IMR-90 (cell line): ENCODE measurements around the gene CNGB1. TPM values are rescaled to one million over a fixed set of nuclear protein-coding genes. Genes with fewer than 3 reads are reported as not detected.
"Not testable (repeated sequence)": the region's sequence is repeated elsewhere in the genome, so short reads cannot be mapped to it uniquely, and the experiment has no call there.

Experiments
- ATAC-seq: fragments of 200-7000 bp; cut with Tn5 transposase; 2 replicates; pipeline ENCODE4 v1.9.1; 2020; ENCODE audit warnings: low read depth, mild to moderate bottlenecking, moderate library complexity
- BruUV-seq: library from RNA; stranded (reverse); fragments of 400-500 nt; replicated peaks from 2 replicates; lab custom pipeline; 2021; lab: Mats Ljungman, UMichigan
- CTCF ChIA-PET: fragments of 300-600 bp; formaldehyde crosslinking; extraction: SDS; loops from one replicate; lab custom pipeline; 2021; ENCODE audit warnings: antibody characterized with exemption; lab: Yijun Ruan, JAX
- POLR2A ChIA-PET: fragments of 300-600 bp; sonication (Branson Sonifier 250); formaldehyde crosslinking; loops from one replicate; lab custom pipeline; 2022; ENCODE audit warnings: antibody characterized with exemption; ENCODE audit not compliant: unreplicated experiment; lab: Charles Lee
- DNase-seq: peaks from one replicate; pipeline ENCODE4 v3.0.0; 2013
- H2AFZ ChIP-seq: replicated peaks from 2 replicates; pipeline ENCODE3; 2013; ENCODE audit warnings: low read length, mild to moderate bottlenecking; ENCODE audit not compliant: poor library complexity
- H2AK5ac ChIP-seq: 2 replicates; pipeline ENCODE4 v1.6.1; 2013; ENCODE audit warnings: low read depth, low read length, inconsistent platforms
- H2AK9ac ChIP-seq: replicated peaks from 2 replicates; pipeline ENCODE3; 2013; ENCODE audit warnings: mild to moderate bottlenecking, low read depth, low read length, moderate library complexity; ENCODE audit not compliant: poor library complexity
- H2BK120ac ChIP-seq: 2 replicates; pipeline ENCODE4 v1.6.1; 2013; ENCODE audit warnings: low read depth, low read length, inconsistent platforms
- H2BK15ac ChIP-seq: 3 replicates; pipeline ENCODE4 v1.6.1; 2013; ENCODE audit warnings: low read depth, low read length, inconsistent platforms
- H2BK20ac ChIP-seq: 2 replicates; pipeline ENCODE4 v1.6.1; 2013; ENCODE audit warnings: low read depth, mild to moderate bottlenecking, inconsistent platforms, low read length, moderate library complexity
- H2BK5ac ChIP-seq: 2 replicates; pipeline ENCODE4 v1.6.1; 2013; ENCODE audit warnings: mild to moderate bottlenecking, low read depth, low read length, inconsistent platforms; ENCODE audit not compliant: poor library complexity, severe bottlenecking
- H3K14ac ChIP-seq: replicated peaks from 2 replicates; pipeline ENCODE4 v1.6.1; 2013; ENCODE audit warnings: low read depth, low read length, inconsistent platforms
- H3K18ac ChIP-seq: 2 replicates; pipeline ENCODE4 v1.6.1; 2013; ENCODE audit warnings: low read depth, low read length, control low read depth
- H3K23ac ChIP-seq: 2 replicates; pipeline ENCODE4 v1.6.1; 2013; ENCODE audit warnings: low read depth, low read length, inconsistent platforms
- H3K27ac ChIP-seq: 2 replicates; pipeline ENCODE4 v1.5.1; 2013; ENCODE audit warnings: mild to moderate bottlenecking, control low read depth, low read length; ENCODE audit not compliant: insufficient read depth
- H3K27me3 ChIP-seq: 2 replicates; pipeline ENCODE4 v1.6.1; 2013; ENCODE audit warnings: low read length; ENCODE audit not compliant: control insufficient read depth, insufficient read depth
- H3K36me3 ChIP-seq: 2 replicates; pipeline ENCODE4 v1.6.1; 2013; ENCODE audit warnings: low read length, mixed read lengths; ENCODE audit not compliant: control insufficient read depth, insufficient read depth
- H3K4ac ChIP-seq: 2 replicates; pipeline ENCODE4 v1.6.1; 2013; ENCODE audit warnings: low read depth, low read length, inconsistent platforms
- H3K4me1 ChIP-seq: 2 replicates; pipeline ENCODE4 v1.6.1; 2013; ENCODE audit warnings: low read length, mixed read lengths; ENCODE audit not compliant: control insufficient read depth, insufficient read depth
- H3K4me2 ChIP-seq: 2 replicates; pipeline ENCODE4 v1.6.1; 2013; ENCODE audit warnings: low read depth, mild to moderate bottlenecking, control low read depth, low read length, moderate library complexity
- H3K4me3 ChIP-seq: 2 replicates; pipeline ENCODE4 v1.5.1; 2013; ENCODE audit warnings: low read depth, mild to moderate bottlenecking, control low read depth, low read length, moderate library complexity; ENCODE audit not compliant: insufficient read depth
- H3K56ac ChIP-seq: 2 replicates; pipeline ENCODE4 v1.6.1; 2013; ENCODE audit warnings: low read length, inconsistent platforms; ENCODE audit not compliant: insufficient read depth; ENCODE audit errors: extremely low read depth
- H3K79me1 ChIP-seq, 2 experiments: 2 replicates each; pipeline ENCODE4 v1.6.1; 2013; ENCODE audit warnings: low read length in 2 of 2, inconsistent platforms in 1 of 2, low read depth in 1 of 2
- H3K9ac ChIP-seq: 2 replicates; pipeline ENCODE4 v1.6.1; 2013; ENCODE audit warnings: low read depth, low read length, control low read depth
- H3K9me1 ChIP-seq: 2 replicates; pipeline ENCODE4 v1.6.1; 2013; ENCODE audit warnings: low read length, inconsistent platforms; ENCODE audit not compliant: insufficient read depth
- H3K9me3 ChIP-seq: 2 replicates; pipeline ENCODE4 v1.6.1; 2013; ENCODE audit warnings: low read length; ENCODE audit not compliant: control insufficient read depth, insufficient read depth
- H4K20me1 ChIP-seq: 2 replicates; pipeline ENCODE4 v1.6.1; 2013; ENCODE audit warnings: low read length, inconsistent platforms; ENCODE audit not compliant: insufficient read depth
- H4K5ac ChIP-seq: 2 replicates; pipeline ENCODE4 v1.6.1; 2013; ENCODE audit warnings: mild to moderate bottlenecking, low read depth, low read length, control low read depth
- H4K8ac ChIP-seq, 2 experiments: 2 replicates each; pipeline ENCODE4 v1.6.1; 2013; ENCODE audit warnings: low read depth in 2 of 2, low read length in 2 of 2, control low read depth in 1 of 2, inconsistent platforms in 1 of 2
- H4K91ac ChIP-seq: 2 replicates; pipeline ENCODE4 v1.6.1; 2013; ENCODE audit warnings: low read depth, low read length, inconsistent platforms; ENCODE audit not compliant: insufficient read depth
- WGBS, 2 experiments: methylation state at CpG; one replicate each; pipeline versions ENCODE4 v1.1.5 to v1.1.7; 2013; ENCODE audit warnings: missing lambda C conversion rate in 2 of 2; ENCODE audit not compliant: insufficient read length in 1 of 2; ENCODE audit errors: extremely low coverage in 2 of 2; 5-methylcytosine and 5-hydroxymethylcytosine counted together
- dilution Hi-C: fragments of 300-500 bp; cut with HindIII; formaldehyde crosslinking; loops from one replicate; pipeline ENCODE4 v1.14.3; 2018; ENCODE audit warnings: low sequenced_read_pairs; ENCODE audit not compliant: unreplicated experiment
- in situ Hi-C: fragments of 300-500 bp; cut with MboI; formaldehyde crosslinking; loops from 3 replicates; pipeline ENCODE4 v1.14.3; 2019; ENCODE audit warnings: low sequenced_read_pairs, inconsistent platforms, mixed read lengths
- intact Hi-C: fragments of 100-400 bp; cut with micrococcal nuclease; formaldehyde crosslinking; loops from 2 replicates; pipeline ENCODE4 v1.10.0; 2022
- polyA plus RNA-seq, 3 experiments: library from polyadenylated mRNA; depleted of rRNA; stranded (reverse); fragments of >200 nt; gene quantifications; 2 replicates each; pipeline ENCODE4 v1.2.3, GENCODE V29; 2012; ENCODE audit warnings: low replicate concordance in 1 of 3
- total RNA-seq: library from RNA; depleted of rRNA; stranded (reverse); fragments of >200 nt; gene quantifications from 2 replicates; pipeline ENCODE4 v1.2.3, GENCODE V29; 2012

CNGB1 gene
- total and polyA plus RNA-seq, 2 of the 4 experiments (the other 2 are of a cell fraction), result not detected

DNA sequence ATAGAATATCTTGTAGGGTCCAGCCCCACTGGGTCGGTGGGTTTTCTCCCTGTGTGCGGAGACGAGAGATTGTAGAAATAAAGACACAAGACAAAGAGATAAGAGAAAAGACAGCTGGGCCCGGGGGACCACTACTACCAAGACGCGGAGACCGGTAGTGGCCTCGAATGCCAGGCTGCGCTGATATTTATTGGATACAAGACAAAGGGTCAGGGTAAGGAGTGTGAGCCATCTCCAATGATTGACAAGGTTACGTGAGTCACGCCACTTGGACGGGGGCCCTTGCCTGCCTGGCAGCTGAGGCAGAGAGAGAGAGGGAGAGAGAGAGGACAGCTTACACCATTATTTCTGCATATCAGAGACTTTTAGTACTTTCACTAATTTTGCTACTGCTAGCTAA, 33.8 kb upstream of the CNGB1 start:
- DNase-seq, result not testable (repeated sequence)

More for the DNA sequence above, 33.8 kb upstream of the CNGB1 start:
- H3K27ac ChIP-seq, H3K23ac ChIP-seq, H3K14ac ChIP-seq, H3K9ac ChIP-seq, POLR2A ChIA-PET, H3K36me3 ChIP-seq, BruUV-seq, CTCF ChIA-PET, ATAC-seq, H3K9me1 ChIP-seq, H2AFZ ChIP-seq, H2BK15ac ChIP-seq, H3K4ac ChIP-seq, H2AK5ac ChIP-seq, H2BK20ac ChIP-seq, H3K27me3 ChIP-seq, H2BK5ac ChIP-seq, H3K4me1 ChIP-seq, H3K9me3 ChIP-seq, H3K4me3 ChIP-seq, H3K18ac ChIP-seq, H3K4me2 ChIP-seq, H4K8ac ChIP-seq, dilution Hi-C loops, H4K5ac ChIP-seq, H2AK9ac ChIP-seq, H4K20me1 ChIP-seq, H4K91ac ChIP-seq, H2BK120ac ChIP-seq, H3K56ac ChIP-seq: not testable (repeated sequence)
- intact Hi-C loops, result loop anchor here (1.0 to 10.0 kb wide), 4 partner anchors 105 to 427 kb away; no protein-coding TSS in a partner anchor
- in situ Hi-C loops, result loop anchor here (5.0 to 10.0 kb wide), 3 partner anchors 107 to 440 kb away; no protein-coding TSS in a partner anchor
- 92% methylated on average over 5 of the region's 12 CpGs; no CpG with 5 or more reads in 1 of the 2 experiments for WGBS, 2 experiments
- peaks cover 12 to 39% of the 10 kb centered on the region in 2 experiments for H3K79me1 ChIP-seq
